GM12872 (cell line): ENCODE measurements around the gene FCHO1.

ENCODE experiments used
- TF ChIP-seq, protein P1 (sequence below): IDR thresholded peaks from 3 replicates; pipeline ENCODE4 v1.5.1; 2011; ENCODE audit warnings: low read depth, mild to moderate bottlenecking, low read length, moderate library complexity; ENCODE audit not compliant: insufficient read depth

Gene FCHO1

GRCh38 chr19:17778968-17779929 is 28.0 kb downstream of the FCHO1 start:
- TF ChIP-seq, protein P1, sequence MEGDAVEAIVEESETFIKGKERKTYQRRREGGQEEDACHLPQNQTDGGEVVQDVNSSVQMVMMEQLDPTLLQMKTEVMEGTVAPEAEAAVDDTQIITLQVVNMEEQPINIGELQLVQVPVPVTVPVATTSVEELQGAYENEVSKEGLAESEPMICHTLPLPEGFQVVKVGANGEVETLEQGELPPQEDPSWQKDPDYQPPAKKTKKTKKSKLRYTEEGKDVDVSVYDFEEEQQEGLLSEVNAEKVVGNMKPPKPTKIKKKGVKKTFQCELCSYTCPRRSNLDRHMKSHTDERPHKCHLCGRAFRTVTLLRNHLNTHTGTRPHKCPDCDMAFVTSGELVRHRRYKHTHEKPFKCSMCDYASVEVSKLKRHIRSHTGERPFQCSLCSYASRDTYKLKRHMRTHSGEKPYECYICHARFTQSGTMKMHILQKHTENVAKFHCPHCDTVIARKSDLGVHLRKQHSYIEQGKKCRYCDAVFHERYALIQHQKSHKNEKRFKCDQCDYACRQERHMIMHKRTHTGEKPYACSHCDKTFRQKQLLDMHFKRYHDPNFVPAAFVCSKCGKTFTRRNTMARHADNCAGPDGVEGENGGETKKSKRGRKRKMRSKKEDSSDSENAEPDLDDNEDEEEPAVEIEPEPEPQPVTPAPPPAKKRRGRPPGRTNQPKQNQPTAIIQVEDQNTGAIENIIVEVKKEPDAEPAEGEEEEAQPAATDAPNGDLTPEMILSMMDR = no peak

GRCh38 chr19:17780781-17781180 is 29.5 kb downstream of the FCHO1 start:
- TF ChIP-seq, protein P1 = no peak

GRCh38 chr19:17784201-17785008 is 33.1 kb downstream of the FCHO1 start:
- TF ChIP-seq, protein P1 = peak; percentile 90

GRCh38 chr19:17787274-17787913 is 36.1 kb downstream of the FCHO1 start:
- TF ChIP-seq, protein P1 = no peak

- TF ChIP-seq, protein P1 = no peak
Observed at GRCh38 chr19:17788632-17789031, 37.4 kb downstream of the FCHO1 start.

DNA sequence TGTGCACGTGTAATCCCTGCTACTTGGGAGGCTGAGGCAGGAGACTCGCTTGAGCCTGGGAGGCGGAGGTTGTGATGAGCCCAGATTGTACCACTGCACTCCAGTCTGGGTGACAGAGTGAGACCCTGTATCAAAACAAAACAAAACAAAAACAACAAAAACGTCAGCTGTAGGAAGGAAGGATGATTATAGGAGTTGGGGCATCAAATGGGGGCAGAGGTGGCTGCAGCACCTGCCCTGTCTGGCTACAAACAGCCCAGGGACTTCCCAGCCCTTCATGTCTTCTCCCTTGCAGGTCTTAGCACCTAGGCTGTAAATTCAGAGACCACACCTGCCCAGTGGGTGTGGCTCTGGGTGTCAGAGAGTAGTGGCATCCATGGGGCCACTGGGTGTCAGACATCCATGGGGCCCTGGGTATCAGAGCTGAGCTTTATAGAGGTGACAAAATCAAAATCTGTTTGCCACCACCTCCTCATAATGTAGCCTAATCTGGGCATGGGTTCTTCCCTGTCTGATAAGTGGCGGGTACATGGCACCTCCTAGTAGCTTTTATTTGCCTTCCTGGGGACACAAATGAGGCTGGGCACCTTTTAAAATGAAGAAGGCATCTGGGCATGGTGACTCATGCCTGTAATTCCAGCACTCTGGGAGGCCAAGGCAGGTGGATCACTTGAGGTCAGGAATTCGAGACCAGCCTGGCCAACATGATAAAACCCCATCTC is 38.9 kb downstream of the FCHO1 start:
- TF ChIP-seq, protein P1 = no peak
